Hematopoietic multipotent progenitor cell treated with erythropoietin and hydrocortisone succinate and interleukin-3 and kit ligand, for 6 days (in vitro differentiated cells): Measurements from ENCODE around the gene ITGBL1.

Experiments used
- DNase-seq: peaks from one replicate; pipeline ENCODE4 v3.0.0-alpha.2; 2015

The ITGBL1 gene

DNA sequence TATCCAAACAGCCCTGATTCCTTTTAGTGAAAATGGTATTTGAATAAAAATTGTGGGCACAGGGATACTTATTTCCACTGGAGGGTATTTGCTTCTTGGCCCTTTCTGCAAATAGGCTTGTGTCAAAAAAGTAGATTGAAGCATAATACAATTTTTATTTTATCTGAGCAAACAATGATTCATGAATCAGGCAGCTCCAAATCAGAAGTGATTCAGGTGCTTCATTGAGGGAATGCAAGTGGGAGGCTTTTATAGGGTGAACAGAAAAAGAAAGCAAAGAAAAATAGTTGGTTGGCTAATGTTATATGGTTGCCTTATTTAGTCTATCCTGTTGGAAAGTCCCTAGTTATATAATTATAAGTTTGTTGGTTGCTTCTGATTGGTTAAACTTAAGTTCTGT, 117.9 kb downstream of the ITGBL1 start:
- DNase-seq, result no peak

GRCh38 chr13:101572456-101572855, 120.0 kb downstream of the ITGBL1 start:
- no peak for DNase-seq

- DNase-seq, result peak; percentile 36
Measured at GRCh38 chr13:101575581-101575980, 123.1 kb downstream of the ITGBL1 start.

DNA sequence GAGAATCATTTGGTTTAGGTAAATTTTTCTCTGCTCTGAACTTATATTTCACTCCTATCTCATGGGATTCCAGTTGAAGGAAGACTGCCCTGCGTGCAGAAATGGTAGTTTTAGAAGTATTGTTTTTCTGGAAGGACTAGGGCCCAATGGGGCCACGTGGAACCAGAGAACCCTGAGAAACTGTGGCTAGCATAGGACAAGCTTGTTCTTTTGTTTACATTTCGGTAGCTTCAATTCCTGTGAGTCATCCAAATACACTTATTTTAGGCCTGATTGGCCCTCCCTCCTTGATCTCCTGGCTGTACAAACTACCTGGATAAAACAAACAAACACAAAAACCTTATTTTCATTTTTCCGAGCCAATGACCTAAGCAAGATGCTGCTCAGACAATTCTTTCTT, 124.0 kb downstream of the ITGBL1 start:
- DNase-seq, result no peak

DNA sequence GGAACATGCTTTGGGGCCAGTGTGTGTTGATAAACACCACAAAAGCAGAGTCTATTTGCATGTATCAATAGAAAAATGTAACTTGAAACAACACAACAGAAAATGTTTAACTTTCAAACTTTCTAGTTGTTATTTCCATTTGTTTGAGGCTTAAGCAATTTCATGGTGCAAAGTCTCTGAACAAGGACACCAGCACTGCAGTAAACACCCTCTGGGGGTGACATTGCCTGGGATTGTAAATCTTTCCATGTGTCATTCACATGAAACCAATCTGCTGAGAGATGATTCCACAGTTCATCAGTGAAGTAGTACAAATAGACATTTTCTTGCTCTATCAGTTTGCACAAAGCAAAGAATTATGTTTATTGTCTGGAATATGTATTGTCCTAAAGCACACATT, 124.5 kb downstream of the ITGBL1 start:
- no peak for DNase-seq

GRCh38 chr13:101579281-101579802, 126.9 kb downstream of the ITGBL1 start:
- peak; percentile 27 for DNase-seq

- no peak for DNase-seq
Measured at GRCh38 chr13:101584331-101584730, 131.9 kb downstream of the ITGBL1 start.

DNA sequence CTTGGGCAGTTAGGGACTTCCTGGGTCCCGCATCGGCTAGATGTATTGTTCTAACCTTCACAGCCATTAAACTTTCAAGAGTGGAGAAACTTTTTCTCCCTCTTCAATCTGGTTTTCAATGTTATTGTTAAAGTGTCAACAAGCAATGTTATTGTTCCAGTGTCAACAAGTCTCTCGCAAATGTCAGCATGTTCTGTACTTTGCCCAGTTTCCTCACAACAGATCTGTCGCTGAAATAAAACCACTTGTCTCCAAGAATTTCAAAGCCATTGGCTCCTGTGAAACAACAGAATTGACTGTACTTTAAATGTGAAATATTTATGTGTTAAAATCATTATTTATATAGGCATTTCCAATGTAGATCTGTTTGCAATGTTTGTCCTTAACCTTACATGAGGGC, 138.0 kb downstream of the ITGBL1 start:
- no peak for DNase-seq

- no peak for DNase-seq
Measured at GRCh38 chr13:101594936-101595335, 142.5 kb downstream of the ITGBL1 start.

DNA sequence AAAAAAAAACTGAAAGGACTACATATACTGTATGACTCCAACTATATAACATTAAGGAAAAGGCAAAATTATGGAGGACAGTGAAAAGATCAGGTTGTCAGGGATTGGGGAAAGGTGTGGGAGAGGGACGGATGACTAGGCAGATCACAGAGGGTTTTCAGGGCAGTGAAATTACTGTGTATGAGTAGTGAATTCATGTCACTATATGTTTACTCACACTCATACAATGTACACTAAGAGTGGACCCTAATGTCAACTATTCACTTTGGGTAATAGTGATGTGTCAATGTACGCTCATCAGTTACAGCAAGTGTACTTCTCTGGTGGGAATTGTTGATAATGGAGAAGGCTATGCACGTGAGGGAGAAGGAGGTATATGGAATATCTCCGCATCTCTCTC, 144.3 kb downstream of the ITGBL1 start:
- no peak for DNase-seq

DNA sequence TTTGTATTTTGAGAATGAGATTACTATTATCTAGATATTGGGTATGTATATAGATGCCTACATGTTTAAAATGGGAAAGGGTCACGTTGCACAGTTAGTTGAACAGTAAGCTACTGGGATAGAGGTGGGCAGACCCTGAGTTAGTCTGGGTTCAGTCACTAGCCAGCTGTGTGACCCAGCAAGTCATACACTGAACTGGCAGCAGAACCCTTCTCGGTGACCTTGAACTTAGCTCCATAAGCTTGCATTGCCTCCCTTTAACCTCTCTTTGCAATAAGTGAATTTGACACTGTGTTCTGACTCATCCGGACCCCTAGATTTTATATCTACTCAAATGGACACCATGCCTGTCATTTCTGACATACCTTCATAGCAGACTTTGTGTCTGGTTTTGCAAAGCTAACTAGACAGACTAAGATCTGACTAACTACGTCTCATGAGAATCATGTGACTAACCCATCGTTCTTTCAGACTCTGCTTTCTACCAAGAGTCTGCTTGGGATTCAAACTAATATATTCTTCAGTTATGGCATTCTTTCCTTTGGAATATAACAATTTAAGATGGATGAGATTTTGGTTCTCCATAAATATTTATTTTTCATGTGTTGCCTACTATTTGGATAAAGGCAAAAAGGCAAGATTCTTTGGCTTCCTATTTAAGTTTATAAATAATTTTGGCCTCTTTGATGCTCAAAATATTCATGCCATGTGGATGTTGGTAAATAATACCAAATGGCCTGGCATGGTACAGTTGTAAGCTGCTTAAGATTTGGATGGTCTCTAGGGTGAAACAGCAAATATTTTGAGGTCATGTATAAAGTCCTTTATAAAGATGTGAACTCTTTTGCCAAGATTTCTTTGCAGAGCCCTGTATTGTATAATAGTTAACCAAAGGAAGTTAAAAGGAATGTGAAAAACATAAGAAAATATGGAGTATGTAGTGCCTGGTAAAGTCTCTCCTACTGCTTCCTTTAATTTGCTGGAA, 159.3 kb downstream of the ITGBL1 start:
- DNase-seq, result peak; percentile 7

- peak; percentile 96 for DNase-seq
Measured at GRCh38 chr13:101612735-101613134, 160.3 kb downstream of the ITGBL1 start.

DNA sequence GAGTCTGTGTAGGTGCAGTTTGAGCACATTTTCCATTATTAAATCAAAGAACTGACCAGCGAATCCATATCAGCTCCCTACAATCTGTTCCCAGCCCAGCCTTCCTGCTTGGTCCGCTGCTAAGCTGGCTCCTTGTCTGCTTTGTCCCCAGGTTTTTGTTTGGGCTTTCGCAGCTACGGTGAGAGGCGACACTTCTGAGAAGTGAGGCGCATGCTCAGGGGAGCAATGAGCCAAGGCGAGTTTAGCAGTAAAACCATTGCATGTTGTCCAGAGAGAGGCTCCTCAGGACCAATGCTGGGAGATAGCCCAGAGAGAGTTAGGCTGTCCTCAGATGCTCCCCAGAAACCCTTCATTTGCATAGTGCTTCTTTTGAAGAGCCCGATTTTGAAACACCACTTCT, 162.0 kb downstream of the ITGBL1 start:
- DNase-seq, result no peak

DNA sequence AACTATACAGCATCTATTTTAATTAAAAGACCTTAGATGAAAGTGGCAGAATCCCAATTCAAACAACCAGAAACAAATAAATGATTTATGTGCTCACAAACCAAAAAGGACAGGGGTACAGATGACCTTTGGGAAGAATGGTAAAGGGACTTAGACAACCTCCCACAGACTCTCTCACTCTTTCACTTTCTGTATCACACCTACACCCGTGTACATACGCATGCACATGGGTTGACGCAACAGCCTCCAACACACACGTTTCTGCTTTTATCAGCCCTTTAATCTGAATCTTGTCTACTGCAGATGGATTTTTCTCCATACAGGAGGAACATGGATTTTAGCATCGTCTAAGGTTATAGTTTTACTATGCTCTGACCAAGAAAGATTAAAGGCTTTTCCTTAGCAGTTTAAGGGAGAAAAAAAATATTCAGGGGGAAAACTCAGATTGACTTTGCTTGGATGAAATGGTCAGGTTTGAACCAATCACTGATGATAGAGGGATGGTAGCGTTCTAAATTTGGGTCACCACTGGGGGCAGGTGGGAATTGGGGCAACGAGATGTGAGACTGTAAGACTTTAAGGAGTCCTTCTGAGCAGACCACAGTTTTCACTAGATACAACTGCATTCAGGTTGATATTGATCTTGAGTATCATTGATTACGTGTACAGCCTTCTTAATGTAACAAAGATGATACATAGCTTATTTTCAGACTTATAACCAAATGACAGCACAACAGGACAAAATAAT, 166.1 kb downstream of the ITGBL1 start:
- DNase-seq, result no peak

GRCh38 chr13:101621099-101621498, 168.6 kb downstream of the ITGBL1 start:
- no peak for DNase-seq

DNA sequence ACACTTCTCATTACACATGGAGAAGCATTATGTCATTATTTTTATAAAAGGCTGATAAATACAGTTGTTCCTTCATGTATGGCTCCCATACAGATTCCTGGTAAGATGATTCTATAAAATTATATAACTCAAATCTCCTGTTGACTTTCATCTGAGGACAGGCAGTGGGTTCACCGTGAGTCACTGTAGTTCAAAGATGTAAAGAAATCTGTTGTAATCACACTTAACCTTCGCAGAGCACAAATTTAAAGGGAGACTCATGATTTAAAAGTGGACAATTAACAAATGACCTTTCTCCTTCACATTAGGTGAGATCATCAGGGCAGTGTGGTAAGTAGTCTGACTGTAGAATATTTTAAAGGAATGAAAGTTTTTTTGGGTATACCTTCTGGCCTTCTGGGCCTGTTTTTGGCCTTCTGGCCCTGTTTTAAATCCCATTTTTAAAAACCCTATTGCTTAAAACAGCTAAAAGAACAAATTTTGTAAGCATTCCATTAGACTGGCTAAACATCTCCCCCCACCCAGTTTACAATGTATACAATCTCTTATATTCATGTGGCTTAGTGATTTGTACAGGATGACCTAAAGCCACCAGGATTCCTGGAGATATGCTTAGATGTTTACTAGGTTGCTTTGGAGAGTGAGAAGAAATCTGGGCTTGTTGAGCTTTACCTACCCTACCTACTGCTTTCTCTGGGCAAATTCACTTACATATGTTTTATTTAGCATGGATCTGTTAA, 171.2 kb downstream of the ITGBL1 start:
- no peak for DNase-seq

- DNase-seq, result no peak
Measured at GRCh38 chr13:101624210-101624922, 171.9 kb downstream of the ITGBL1 start.

DNA sequence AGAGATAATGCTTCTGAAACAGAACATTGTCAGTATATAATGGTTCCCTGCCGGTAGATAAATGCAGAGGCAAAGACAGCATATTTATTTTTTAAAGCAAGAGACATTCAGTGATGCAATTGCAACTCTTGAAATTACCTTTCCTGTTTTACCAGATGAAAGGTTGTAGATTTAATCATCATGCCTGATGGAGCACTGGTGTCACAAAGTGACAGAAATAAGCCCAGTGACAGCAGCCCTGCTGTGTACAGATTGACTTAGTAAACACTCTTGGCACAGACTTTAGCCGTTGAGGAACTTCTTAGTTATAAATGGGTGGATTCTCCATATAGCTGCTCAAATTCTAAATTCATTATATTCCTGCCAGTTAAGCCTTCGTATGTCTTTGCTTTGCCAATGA, 172.5 kb downstream of the ITGBL1 start:
- DNase-seq, result no peak

GRCh38 chr13:101626925-101627555, 174.6 kb downstream of the ITGBL1 start:
- DNase-seq, result peak; percentile 77

- DNase-seq, result peak; percentile 9
Measured at GRCh38 chr13:101627556-101627943, 175.1 kb downstream of the ITGBL1 start.

DNA sequence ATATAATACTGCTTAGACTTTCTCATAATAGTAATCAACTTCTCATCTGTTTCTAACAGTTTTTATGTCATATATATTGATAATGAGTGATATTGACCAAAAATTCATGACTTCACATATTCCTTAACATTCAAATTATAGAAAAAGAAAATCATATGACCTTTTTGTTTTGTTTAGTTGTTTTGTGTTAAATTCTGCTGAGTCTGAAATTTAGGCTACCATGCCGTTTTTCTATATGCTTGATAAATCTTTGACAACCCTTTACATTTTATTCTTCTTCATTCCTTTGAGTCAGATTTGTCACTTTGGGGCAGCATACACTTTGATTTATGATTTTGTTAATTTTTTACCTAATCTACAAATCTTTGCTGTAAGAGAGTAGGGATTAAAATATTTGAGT, 176.4 kb downstream of the ITGBL1 start:
- no peak for DNase-seq

GRCh38 chr13:101631395-101631794, 178.9 kb downstream of the ITGBL1 start:
- DNase-seq, result no peak
